CD4-positive, alpha-beta T cell treated with Interleukin-17A for 4 hours (primary cell): Measurements from ENCODE around the gene HTR3B.
"Not testable (repeated sequence)": the region's sequence is repeated elsewhere in the genome, so short reads cannot be mapped to it uniquely, and the experiment has no call there.

Experiments used
- DNase-seq: peaks from one replicate; pipeline ENCODE4 v3.0.0-alpha.2; 2020; ENCODE audit warnings: mixed read lengths

HTR3B gene

DNA sequence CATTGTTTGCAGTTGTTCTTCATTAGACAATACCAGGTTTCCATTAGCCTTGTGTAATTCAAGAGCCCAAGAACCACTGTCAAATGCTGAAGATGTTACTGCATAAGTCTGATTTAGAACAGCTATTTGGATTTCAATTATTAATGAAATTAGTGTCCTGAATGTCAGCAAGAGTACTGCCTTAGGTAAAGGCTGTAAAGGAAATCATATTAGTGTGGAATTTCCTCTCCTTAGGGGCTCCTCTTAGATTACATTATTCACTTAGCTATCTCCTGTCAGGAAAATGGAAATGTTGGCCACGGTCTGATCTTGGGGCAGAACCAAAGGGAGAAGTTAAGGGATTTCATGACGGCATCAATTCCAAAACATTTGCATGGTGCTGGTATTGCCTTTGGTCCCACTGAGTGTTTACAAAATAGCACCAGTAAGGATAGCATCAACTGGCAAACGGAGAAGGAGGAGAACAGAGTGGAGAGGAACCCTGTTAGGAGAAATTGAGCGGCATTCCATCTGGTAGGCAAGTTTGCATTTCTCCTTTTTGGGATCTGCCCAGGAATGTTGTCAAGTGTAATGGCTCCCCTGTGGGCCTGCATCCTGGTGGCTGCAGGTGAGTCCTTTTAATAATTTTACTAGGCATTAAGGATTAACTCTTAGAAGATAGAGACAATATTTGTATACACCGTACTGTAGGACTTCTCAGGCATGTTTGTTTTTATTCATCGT, at the start of gene HTR3B:
Gene HTR3B (plus strand): TSS at position 418 of the 723 bp plus-strand sequence. CDS start 138 bp downstream, at position 556.
- no peak for DNase-seq

GRCh38 chr11:113855803-113856202, 48.8 kb upstream of the HTR3B start:
- DNase-seq = no peak

DNA sequence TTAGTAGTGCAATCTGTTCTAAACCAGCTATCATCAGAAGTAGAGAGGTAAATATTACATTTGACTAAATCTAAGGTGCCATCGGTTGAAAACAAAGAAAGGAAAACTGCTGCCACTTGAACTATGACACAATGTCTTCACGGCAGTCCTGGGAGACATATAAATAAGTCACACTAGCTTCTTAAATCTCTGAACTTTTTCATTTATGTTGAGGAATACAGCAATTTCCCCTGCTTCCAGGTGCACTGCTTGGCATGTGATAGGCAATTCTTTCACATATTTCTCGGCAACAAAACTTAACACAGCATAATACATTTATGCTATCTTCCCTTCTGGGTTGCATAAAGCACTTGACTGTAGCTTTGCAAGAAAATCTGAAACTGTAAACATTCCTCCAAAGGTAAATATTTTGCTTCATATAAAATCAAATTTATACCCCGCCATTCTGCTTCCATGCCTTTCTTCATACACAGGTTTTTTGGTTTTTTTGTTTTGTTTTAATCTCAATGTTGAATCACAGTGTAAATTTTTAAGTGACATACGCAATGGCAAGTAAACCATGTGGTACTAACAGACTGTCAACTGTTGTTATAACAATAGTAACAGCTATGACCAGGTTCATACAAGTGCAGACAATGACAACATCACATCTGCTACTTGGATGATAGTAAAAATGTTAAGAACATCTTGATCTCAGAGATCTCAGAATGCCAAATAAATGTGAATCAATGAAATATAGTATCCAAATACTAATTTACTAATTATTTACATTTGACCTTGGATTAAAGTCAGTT, 47.4 kb upstream of the HTR3B start:
- DNase-seq = no peak

- no peak for DNase-seq
These were observed 44.9 kb upstream of the HTR3B start for GRCh38 chr11:113859665-113860064.

DNA sequence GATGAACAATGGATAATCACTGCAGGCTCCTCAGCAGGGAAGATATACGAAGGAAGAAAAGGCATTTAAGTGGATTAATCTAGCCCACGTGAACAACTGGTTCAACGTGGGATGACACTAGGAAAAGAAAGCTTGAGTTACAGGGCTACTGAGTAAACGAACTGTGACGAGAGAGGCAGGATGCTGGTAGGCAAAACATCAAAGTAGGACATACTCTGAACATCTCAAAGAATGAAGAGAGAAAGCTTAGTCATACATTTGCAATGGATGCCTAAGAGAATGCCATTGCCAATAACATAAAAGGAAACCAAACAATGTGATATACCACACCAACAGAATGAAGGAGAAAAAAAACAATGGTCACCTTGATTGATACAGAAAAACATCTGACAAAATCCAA, 42.2 kb upstream of the HTR3B start:
- no peak for DNase-seq

- no peak for DNase-seq
These were observed 40.2 kb upstream of the HTR3B start for GRCh38 chr11:113864410-113864809.

- DNase-seq = no peak
These were observed 38.7 kb upstream of the HTR3B start for GRCh38 chr11:113865873-113866272.

DNA sequence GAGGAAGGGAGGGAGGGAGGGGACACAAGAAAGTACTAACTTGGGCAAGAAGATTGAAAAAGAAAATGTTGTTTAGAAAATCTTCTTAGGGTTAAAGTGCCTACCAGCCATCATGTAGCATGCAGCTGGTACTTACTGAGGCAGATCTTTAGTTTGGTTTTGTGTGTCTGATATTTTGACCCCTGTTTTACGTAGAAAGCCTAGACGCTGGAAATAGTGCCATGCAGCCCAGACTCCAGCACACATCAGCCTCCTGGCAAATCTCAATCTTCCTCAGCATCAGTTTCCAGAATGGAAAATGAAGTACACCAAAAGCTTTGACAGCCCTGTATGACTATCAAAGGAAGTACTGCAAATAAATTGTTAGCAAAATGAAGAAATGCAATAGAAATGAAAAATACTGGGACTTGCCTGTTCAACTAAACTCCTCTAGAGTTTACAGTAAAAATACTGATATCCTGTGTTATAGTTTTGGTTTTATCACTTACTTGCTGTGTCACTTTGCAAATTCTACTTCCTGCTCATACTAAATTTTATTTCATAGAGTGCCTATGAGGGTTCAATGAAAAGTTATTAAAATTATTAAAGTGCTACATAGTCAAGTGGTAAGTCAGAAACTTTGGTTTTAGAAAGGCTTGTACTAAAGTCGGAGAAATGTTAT, 36.6 kb upstream of the HTR3B start:
- no peak for DNase-seq

GRCh38 chr11:113871336-113871735, 33.3 kb upstream of the HTR3B start:
- no peak for DNase-seq

GRCh38 chr11:113873236-113873626, 31.4 kb upstream of the HTR3B start:
- DNase-seq = no peak

- no peak for DNase-seq
These were observed 30.5 kb upstream of the HTR3B start for GRCh38 chr11:113874096-113874495.

- no peak for DNase-seq
These were observed 29.9 kb upstream of the HTR3B start for GRCh38 chr11:113874581-113875233.

DNA sequence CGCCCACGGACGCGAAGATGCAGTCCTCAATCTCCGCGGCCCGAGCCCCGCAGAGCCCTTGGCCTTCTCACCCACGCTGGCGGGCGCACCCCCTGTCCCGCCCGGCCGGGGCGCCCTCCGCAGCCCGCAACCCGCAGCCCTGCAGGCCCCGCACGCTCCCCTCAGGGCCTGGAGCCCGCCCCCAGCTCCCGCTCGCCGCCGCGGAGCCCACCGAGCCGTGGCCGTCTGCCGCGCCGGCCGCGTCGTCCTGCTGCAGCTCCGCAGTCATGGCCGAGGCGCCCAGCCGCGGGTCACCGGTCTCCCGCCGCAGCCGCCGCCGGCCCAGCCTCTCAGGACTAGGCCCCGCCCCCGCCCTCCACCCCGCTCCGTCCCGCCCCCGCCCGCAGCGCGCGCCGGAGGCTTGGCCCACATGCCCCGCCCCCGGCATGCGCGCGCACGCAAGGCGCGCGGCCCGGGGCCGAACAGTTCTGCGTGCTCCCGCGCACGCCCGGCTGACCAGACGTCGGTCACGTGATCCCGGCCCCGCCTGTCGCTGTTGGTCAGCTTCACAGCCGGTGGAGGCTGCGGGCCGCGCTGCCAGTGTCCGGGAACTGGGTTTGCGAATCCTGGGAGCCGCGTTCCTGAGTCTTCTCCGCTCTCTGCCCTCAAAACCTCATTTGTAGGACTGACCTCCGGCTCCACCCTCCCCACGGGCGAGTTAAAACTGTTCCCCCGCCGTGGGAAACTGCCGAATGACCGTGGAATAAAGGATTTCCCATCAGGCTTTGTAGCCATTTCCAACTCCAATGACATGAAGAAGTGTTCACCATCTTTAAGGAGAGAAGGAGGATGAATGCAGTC, 29.1 kb upstream of the HTR3B start, which contains the start of gene USP28:
Gene USP28 (minus strand): TSS at position 339 of the 840 bp plus-strand sequence. CDS start 71 bp downstream, at position 268.
- DNase-seq = peak; percentile 88

- DNase-seq = peak; percentile 4
These were observed 28.4 kb upstream of the HTR3B start for GRCh38 chr11:113876074-113876797.

GRCh38 chr11:113876798-113877669, 27.6 kb upstream of the HTR3B start:
- peak; percentile 4 for DNase-seq

- DNase-seq = peak; percentile 19
These were observed 26.9 kb upstream of the HTR3B start for GRCh38 chr11:113877670-113878055.

- not testable (repeated sequence) for DNase-seq
These were observed 25.1 kb upstream of the HTR3B start for GRCh38 chr11:113879446-113879845.

DNA sequence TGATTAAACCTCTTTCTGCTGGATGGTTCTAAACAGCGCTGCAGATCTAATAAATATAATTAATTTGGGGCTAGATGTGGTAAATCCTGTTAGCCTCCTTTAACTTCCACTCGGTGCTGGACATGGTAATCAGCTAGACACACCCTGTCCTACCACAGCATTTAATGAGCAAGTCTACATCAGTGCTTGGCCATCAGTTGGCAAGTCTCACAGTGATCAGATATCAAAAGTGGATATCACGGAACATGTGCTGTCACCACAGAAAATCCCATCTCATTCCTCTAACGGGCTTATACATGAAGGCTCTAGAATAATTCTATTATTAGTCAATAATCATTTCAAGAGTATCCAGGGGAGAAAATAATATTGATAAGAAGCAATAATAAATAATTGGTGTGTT, 23.6 kb upstream of the HTR3B start:
- DNase-seq = no peak

GRCh38 chr11:113881856-113882255, 22.7 kb upstream of the HTR3B start:
- no peak for DNase-seq

DNA sequence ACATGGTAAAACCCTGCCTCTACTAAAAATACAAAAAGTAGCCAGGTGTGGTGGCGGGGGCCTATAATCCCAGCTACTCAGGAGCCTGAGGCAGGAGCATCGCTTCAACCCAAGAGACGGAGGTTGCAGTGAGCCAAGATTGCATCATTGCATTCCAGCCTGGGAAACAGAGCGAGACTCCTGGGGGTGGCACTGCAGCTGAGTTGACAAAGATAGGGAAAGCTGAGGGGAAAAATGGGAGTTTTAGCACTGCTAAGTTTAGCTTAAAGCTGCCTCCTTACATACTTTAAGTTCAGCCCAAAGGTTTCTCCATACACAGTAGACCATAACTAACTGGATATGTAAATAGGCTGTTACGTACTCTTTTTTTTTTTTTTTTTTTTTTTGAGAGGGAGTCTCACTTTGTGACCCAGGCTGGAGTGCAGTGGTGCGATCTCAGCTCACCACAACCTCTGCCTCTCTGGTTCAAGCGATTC, 20.2 kb upstream of the HTR3B start:
- no peak for DNase-seq
